Measurements from ENCODE around the gene TCERG1. TPM values are rescaled to one million over a fixed set of nuclear protein-coding genes. Genes with fewer than 3 reads are reported as not detected.

Gene TCERG1
- total RNA-seq, 4 donors from 2014 or later, result 63.0 to 232 (median 104) TPM

GRCh38 chr5:146440870-146441495 lies 6.2 kb upstream of the TCERG1 start:
- no peaks in the 10 kb centered on the region for H3K9me3 ChIP-seq

GRCh38 chr5:146441896-146442295 lies 5.2 kb upstream of the TCERG1 start:
- Histone ChIP-seq H3K4me1 (no peaks in the 10 kb centered on the region), H3K36me3 (no peaks in the 10 kb centered on the region), H3K27me3 (no peaks in the 10 kb centered on the region), H3K27ac (no peak overlapping the region), H3K9me3 (no peaks in the 10 kb centered on the region), H3K4me3 (no peak overlapping the region)
- no peak for TF ChIP-seq POLR2A (IDR thresholded peaks at IDR 0.05)
- no peak for TF ChIP-seq CTCF (IDR thresholded peaks at IDR 0.05)
- DNase-seq, result no peak

More at GRCh38 chr5:146440870-146441495, 6.2 kb upstream of the TCERG1 start:
- H3K4me1 ChIP-seq, result no peaks in the 10 kb centered on the region
- no peak overlapping the region for H3K27ac ChIP-seq
- no peak overlapping the region for H3K4me3 ChIP-seq
- TF ChIP-seq POLR2A (IDR thresholded peaks at IDR 0.05) (no peak), CTCF (IDR thresholded peaks at IDR 0.05) (no peak)
- H3K36me3 ChIP-seq, result no peaks in the 10 kb centered on the region
- DNase-seq, result no peak
- no peaks in the 10 kb centered on the region for H3K27me3 ChIP-seq

GRCh38 chr5:146447734-146448380 lies 724 bp downstream of the TCERG1 start:
- DNase-seq, result peak in 2 of 3 donors; percentile 32 to 61
- Histone ChIP-seq H3K27me3 (no peaks in the 10 kb centered on the region), H3K9me3 (no peaks in the 10 kb centered on the region), H3K27ac (peak overlapping the region; percentile 88 to 92 (median 90)), H3K4me3 (peak overlapping the region; percentile 89 to 100 (median 96)), H3K4me1 (peaks cover 0 to 34% (median 2%) of the 10 kb centered on the region in 4 donors), H3K36me3 (no peaks in the 10 kb centered on the region)
- TF ChIP-seq POLR2A (IDR thresholded peaks at IDR 0.05), result no peak
- no peak for TF ChIP-seq CTCF (IDR thresholded peaks at IDR 0.05)

GRCh38 chr5:146448783-146449519 lies 1.8 kb downstream of the TCERG1 start:
- TF ChIP-seq CTCF (IDR thresholded peaks at IDR 0.05) (no peak), POLR2A (IDR thresholded peaks at IDR 0.05) (no peak)
- H3K4me1 ChIP-seq, result peaks cover 0 to 34% (median 2%) of the 10 kb centered on the region in 4 donors
- DNase-seq, result no peak
- peak overlapping the region in 2 of 4 donors; percentile 89 to 98 for H3K4me3 ChIP-seq
- no peak overlapping the region for H3K27ac ChIP-seq
- no peaks in the 10 kb centered on the region for H3K36me3 ChIP-seq
- no peaks in the 10 kb centered on the region for H3K9me3 ChIP-seq
- no peaks in the 10 kb centered on the region for H3K27me3 ChIP-seq

- TF ChIP-seq POLR2A (IDR thresholded peaks at IDR 0.05), result no peak
- TF ChIP-seq CTCF (IDR thresholded peaks at IDR 0.05), result no peak
- no peaks in the 10 kb centered on the region for H3K27me3 ChIP-seq
- DNase-seq, result no peak
- H3K36me3 ChIP-seq, result peaks cover 0 to 1% (median 0%) of the 10 kb centered on the region in 3 donors
- no peaks in the 10 kb centered on the region for H3K9me3 ChIP-seq
- H3K27ac ChIP-seq, result no peak overlapping the region
- H3K4me3 ChIP-seq, result no peak overlapping the region
- H3K4me1 ChIP-seq, result peaks cover 0 to 34% (median 2%) of the 10 kb centered on the region in 4 donors
Measured at GRCh38 chr5:146450002-146450401, 2.9 kb downstream of the TCERG1 start.

Measured in Peyer's patch (tissue), 4 donors.